ENCODE measurements around the gene GIPC3.

The GIPC3 gene

GRCh38 chr19:3548606-3549005, 36.7 kb upstream of the GIPC3 start:
- Histone ChIP-seq H3K9me3 (ENCODE audit: control insufficient read depth, insufficient read depth, low read depth, low read length) (no peaks in the 10 kb centered on the region), H3K4me1 (ENCODE audit: control insufficient read depth, insufficient read depth, low read length) (no peaks in the 10 kb centered on the region), H3K36me3 (ENCODE audit: control insufficient read depth in 2 of 2, insufficient read depth in 1 of 2, low read length in 2 of 2) (peaks cover 0 to 46% of the 10 kb centered on the region in 2 experiments; a peak in 2 of 3 replicates), H3K27ac (ENCODE audit: extremely low read depth, low read depth, low read length) (no peak overlapping the region), H3K4me3 (ENCODE audit: low read depth, low read length) (no peak overlapping the region)
- ChIA-PET POLR2A (no interaction called here), CTCF (interaction anchor here (0.6 kb wide), 1 partner anchor 37 kb away, joined by 4 read pairs; the partner anchor contains the start of gene GIPC3)
- TF ChIP-seq ZNF416 (tag by site-specific recombination; IDR thresholded peaks at IDR 0.05): no peak
- TF ChIP-seq ZNF335 (tag by site-specific recombination; conservative IDR thresholded peaks at IDR 0.05): no peak
- TF ChIP-seq ZIC2 (tag by site-specific recombination; IDR thresholded peaks at IDR 0.05): 0 out of 2 replicates have a peak, but pooled peaks have one; percentile 7
- no peak for TF ChIP-seq MZF1 (tag by site-specific recombination; IDR thresholded peaks at IDR 0.05; ENCODE audit: borderline replicate concordance)
- TF ChIP-seq BCL6B (tag by site-specific recombination; IDR thresholded peaks at IDR 0.05): no peak
- no peak for TF ChIP-seq ZNF266 (tag by site-specific recombination; IDR thresholded peaks at IDR 0.05; ENCODE audit: low read depth)
- no peak for TF ChIP-seq ZNF660 (tag by site-specific recombination; IDR thresholded peaks at IDR 0.05)
- no peak for TF ChIP-seq ZNF202 (tag by site-specific recombination; IDR thresholded peaks at IDR 0.05; ENCODE audit: borderline replicate concordance)
- TF ChIP-seq ZBTB7A (tag by site-specific recombination; IDR thresholded peaks at IDR 0.05; ENCODE audit: low read depth): no peak
- TF ChIP-seq ZNF626 (tag by site-specific recombination; IDR thresholded peaks at IDR 0.05): no peak
- TF ChIP-seq, protein P1, sequence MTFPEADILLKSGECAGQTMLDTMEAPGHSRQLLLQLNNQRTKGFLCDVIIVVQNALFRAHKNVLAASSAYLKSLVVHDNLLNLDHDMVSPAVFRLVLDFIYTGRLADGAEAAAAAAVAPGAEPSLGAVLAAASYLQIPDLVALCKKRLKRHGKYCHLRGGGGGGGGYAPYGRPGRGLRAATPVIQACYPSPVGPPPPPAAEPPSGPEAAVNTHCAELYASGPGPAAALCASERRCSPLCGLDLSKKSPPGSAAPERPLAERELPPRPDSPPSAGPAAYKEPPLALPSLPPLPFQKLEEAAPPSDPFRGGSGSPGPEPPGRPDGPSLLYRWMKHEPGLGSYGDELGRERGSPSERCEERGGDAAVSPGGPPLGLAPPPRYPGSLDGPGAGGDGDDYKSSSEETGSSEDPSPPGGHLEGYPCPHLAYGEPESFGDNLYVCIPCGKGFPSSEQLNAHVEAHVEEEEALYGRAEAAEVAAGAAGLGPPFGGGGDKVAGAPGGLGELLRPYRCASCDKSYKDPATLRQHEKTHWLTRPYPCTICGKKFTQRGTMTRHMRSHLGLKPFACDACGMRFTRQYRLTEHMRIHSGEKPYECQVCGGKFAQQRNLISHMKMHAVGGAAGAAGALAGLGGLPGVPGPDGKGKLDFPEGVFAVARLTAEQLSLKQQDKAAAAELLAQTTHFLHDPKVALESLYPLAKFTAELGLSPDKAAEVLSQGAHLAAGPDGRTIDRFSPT (tag by site-specific recombination; IDR thresholded peaks at IDR 0.05): 0 out of 2 replicates have a peak, but pooled peaks have one; percentile 20
- no peak for TF ChIP-seq ZFP69B (tag by site-specific recombination; IDR thresholded peaks at IDR 0.05)
- no peak for TF ChIP-seq ZSCAN5A (tag by site-specific recombination; IDR thresholded peaks at IDR 0.05)

DNA sequence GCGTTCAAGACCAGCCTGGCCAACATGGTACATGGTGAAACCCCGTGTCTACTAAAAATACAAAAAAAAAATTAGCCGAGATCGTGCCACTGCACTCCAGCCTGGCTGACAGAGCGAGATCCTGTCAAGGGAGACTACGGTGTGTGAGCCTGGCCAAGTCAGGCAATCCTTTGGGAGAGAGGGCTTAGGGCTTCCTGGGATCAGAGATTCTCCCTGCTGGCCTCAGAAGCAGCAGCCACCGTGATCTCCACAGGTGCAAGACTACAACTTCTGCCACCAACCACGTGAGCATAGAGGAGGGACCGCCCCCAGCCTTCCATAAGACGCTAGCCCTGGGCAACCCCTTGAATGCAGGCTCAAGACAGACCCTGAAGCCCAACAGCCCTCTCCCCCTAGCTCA, 35.5 kb upstream of the GIPC3 start:
- Histone ChIP-seq H3K9me3 (ENCODE audit: control insufficient read depth, insufficient read depth, low read depth, low read length) (no peaks in the 10 kb centered on the region), H3K36me3 (ENCODE audit: control insufficient read depth in 2 of 2, insufficient read depth in 1 of 2, low read length in 2 of 2) (peaks cover 0 to 40% of the 10 kb centered on the region in 2 experiments; a peak in 2 of 3 replicates), H3K27ac (ENCODE audit: extremely low read depth, low read depth, low read length) (no peak overlapping the region), H3K4me1 (ENCODE audit: control insufficient read depth, insufficient read depth, low read length) (no peaks in the 10 kb centered on the region), H3K4me3 (ENCODE audit: low read depth, low read length) (no peak overlapping the region)
- POLR2A ChIA-PET: no interaction called here
- CTCF ChIA-PET: interaction anchor here (1.1 kb wide), 1 partner anchor 8 kb away, joined by 3 read pairs; no protein-coding TSS in a partner anchor
- TF ChIP-seq ZNF776 (tag by site-specific recombination; IDR thresholded peaks at IDR 0.05; ENCODE audit: borderline replicate concordance) (no peak), ZFP3 (tag by site-specific recombination; IDR thresholded peaks at IDR 0.05; ENCODE audit: low read depth) (no peak), TSHZ1 (tag by site-specific recombination; IDR thresholded peaks at IDR 0.05; ENCODE audit: borderline replicate concordance) (no peak), IKZF3 (tag by site-specific recombination; IDR thresholded peaks at IDR 0.05) (no peak), PRDM6 (tag by site-specific recombination; IDR thresholded peaks at IDR 0.05) (no peak), ZSCAN16 (tag by site-specific recombination; IDR thresholded peaks at IDR 0.05) (no peak), GLIS1 (tag by site-specific recombination; IDR thresholded peaks at IDR 0.05) (no peak), ZNF843 (tag by site-specific recombination; IDR thresholded peaks at IDR 0.05) (no peak), INSM2 (tag by site-specific recombination; IDR thresholded peaks at IDR 0.05) (no peak), ZNF626 (tag by site-specific recombination; IDR thresholded peaks at IDR 0.05) (no peak), ZNF580 (tag by site-specific recombination; IDR thresholded peaks at IDR 0.05) (no peak)
